H1 (cell line): ENCODE data around the gene PTPN5. TPM values are rescaled to one million over a fixed set of nuclear protein-coding genes. Genes with fewer than 3 reads are reported as not detected.

Source experiments
- CTCF ChIA-PET: fragments of 300-600 bp; sonication (Branson Sonifier 250); formaldehyde crosslinking; loops from one replicate; lab custom pipeline; 2021; ENCODE audit not compliant: partially characterized antibody; lab: Charles Lee
- POLR2A ChIA-PET: fragments of 300-600 bp; sonication (Branson Sonifier 250); formaldehyde crosslinking; loops from one replicate; lab custom pipeline; 2021; ENCODE audit warnings: inconsistent platforms; ENCODE audit not compliant: partially characterized antibody; lab: Charles Lee
- DNase-seq, 2 experiments: peaks; one replicate each; pipeline versions ENCODE4 v3.0.0 to v3.0.0-alpha.2; 2010 to 2022; ENCODE audit warnings: low spot score in 2 of 2, low read depth in 1 of 2, mixed read lengths in 1 of 2
- FAIRE-seq: peaks from 2 replicates; lab custom pipeline; 2011; peaks lifted over from hg19 to GRCh38; lab: Jason Lieb, UNC
- H2AFZ ChIP-seq: 2 replicates; pipeline ENCODE4 v1.8.1; 2012; ENCODE audit warnings: low read length, inconsistent platforms
- H2AK5ac ChIP-seq: 2 replicates; pipeline ENCODE4 v1.6.1; 2013; ENCODE audit warnings: low read depth, low read length
- H2BK120ac ChIP-seq: replicated peaks from 2 replicates; pipeline ENCODE3; 2013; ENCODE audit warnings: low read depth, low read length, inconsistent platforms
- H2BK12ac ChIP-seq: 2 replicates; pipeline ENCODE4 v1.6.1; 2013; ENCODE audit warnings: low read depth, low read length
- H2BK15ac ChIP-seq: 2 replicates; pipeline ENCODE4 v1.6.1; 2013; ENCODE audit warnings: low read length
- H2BK20ac ChIP-seq: 2 replicates; pipeline ENCODE4 v1.6.1; 2013; ENCODE audit warnings: low read length
- H2BK5ac ChIP-seq: 2 replicates; pipeline ENCODE4 v1.6.1; 2013; ENCODE audit warnings: low read depth, low read length
- H3K14ac ChIP-seq: 2 replicates; pipeline ENCODE4 v1.6.1; 2013; ENCODE audit warnings: inconsistent platforms; ENCODE audit not compliant: insufficient read length
- H3K18ac ChIP-seq: 2 replicates; pipeline ENCODE4 v1.6.1; 2013; ENCODE audit warnings: low read length; ENCODE audit errors: extremely low read depth
- H3K23ac ChIP-seq: 2 replicates; pipeline ENCODE4 v1.6.1; 2013; ENCODE audit warnings: inconsistent platforms; ENCODE audit not compliant: insufficient read length
- H3K23me2 ChIP-seq: 2 replicates; pipeline ENCODE4 v1.6.1; 2013; ENCODE audit warnings: low read depth, low read length
- H3K27ac ChIP-seq: 2 replicates; pipeline ENCODE4 v1.6.1; 2011; ENCODE audit warnings: low read depth, low read length, inconsistent platforms
- H3K27me3 ChIP-seq, 4 experiments: replicated peaks in 1 of 4; 1 replicate in 1 of 4; 2 replicates in 3 of 4; pipeline versions ENCODE4 v1.6.1 to v1.8.1; 2011 to 2013; ENCODE audit warnings: low read length in 3 of 4, mild to moderate bottlenecking in 3 of 4, inconsistent platforms in 2 of 4, mixed read lengths in 2 of 4, moderate library complexity in 1 of 4; ENCODE audit not compliant: control insufficient read depth in 3 of 4, insufficient read depth in 3 of 4; ENCODE audit errors: extremely low read depth in 1 of 4
- H3K36me3 ChIP-seq, 4 experiments: 2 replicates each; pipeline versions ENCODE4 v1.6.1 to v1.8.1; 2011 to 2013; ENCODE audit warnings: mild to moderate bottlenecking in 4 of 4, low read length in 3 of 4, moderate library complexity in 2 of 4, control low read depth in 1 of 4, inconsistent platforms in 1 of 4; ENCODE audit not compliant: insufficient read depth in 4 of 4, control insufficient read depth in 2 of 4
- H3K4ac ChIP-seq: replicated peaks from 2 replicates; pipeline ENCODE3; 2013; ENCODE audit warnings: low read length, low read depth, mixed read lengths, inconsistent platforms; ENCODE audit not compliant: insufficient read length
- H3K4me1 ChIP-seq, 4 experiments: replicated peaks in 1 of 4; 1 replicate in 1 of 4; 2 replicates in 3 of 4; pipeline versions ENCODE4 v1.6.1 to v1.8.1; 2011 to 2013; ENCODE audit warnings: low read length in 3 of 4, inconsistent platforms in 2 of 4, mixed read lengths in 1 of 4; ENCODE audit not compliant: insufficient read depth in 4 of 4, control insufficient read depth in 3 of 4
- H3K4me2 ChIP-seq, 2 experiments: 2 replicates each; pipeline versions ENCODE4 v1.6.1 to v1.8.1; 2011 to 2013; ENCODE audit warnings: low read depth in 2 of 2, low read length in 2 of 2, control low read depth in 1 of 2, inconsistent platforms in 1 of 2, mild to moderate bottlenecking in 1 of 2; ENCODE audit not compliant: insufficient read depth in 1 of 2
- H3K4me3 ChIP-seq, 4 experiments: fragments of 200-600, 300-600 bp in 1 of 4; sonication (generic), shearing (Covaris generic), sonication (Bioruptor Twin) in 1 of 4; 2 replicates each; pipeline versions ENCODE4 v1.5.1 to v1.8.1; 2011 to 2016; ENCODE audit warnings: low read length in 4 of 4, low read depth in 3 of 4, control low read depth in 2 of 4, inconsistent platforms in 2 of 4, mild to moderate bottlenecking in 2 of 4, mixed read lengths in 1 of 4, moderate library complexity in 1 of 4; ENCODE audit not compliant: insufficient read depth in 2 of 4; ENCODE audit errors: extremely low read depth in 1 of 4
- H3K56ac ChIP-seq: replicated peaks from 2 replicates; pipeline ENCODE3; 2013; ENCODE audit warnings: low read depth, mild to moderate bottlenecking, mixed read lengths, low read length, inconsistent platforms; ENCODE audit not compliant: insufficient read length
- H3K79me1 ChIP-seq: 2 replicates; pipeline ENCODE4 v1.6.1; 2013; ENCODE audit warnings: low read depth, low read length, control low read depth
- H3K79me2 ChIP-seq, 2 experiments: 2 replicates each; pipeline versions ENCODE4 v1.6.1 to v1.8.1; 2012 to 2013; ENCODE audit warnings: low read length in 2 of 2, mild to moderate bottlenecking in 2 of 2, inconsistent platforms in 1 of 2; ENCODE audit not compliant: insufficient read depth in 2 of 2, control insufficient read depth in 1 of 2
- H3K9ac ChIP-seq, 4 experiments: replicated peaks in 1 of 4; 1 replicate in 1 of 4; 2 replicates in 3 of 4; pipeline versions ENCODE4 v1.6.1 to v1.8.1; 2011 to 2013; ENCODE audit warnings: low read depth in 3 of 4, low read length in 3 of 4, control low read depth in 2 of 4, mild to moderate bottlenecking in 2 of 4, moderate library complexity in 2 of 4, inconsistent platforms in 1 of 4; ENCODE audit errors: extremely low read depth in 1 of 4
- H3K9me3 ChIP-seq, 2 experiments: 2 replicates each; pipeline versions ENCODE4 v1.6.1 to v1.8.1; 2012 to 2013; ENCODE audit warnings: mild to moderate bottlenecking in 2 of 2, moderate library complexity in 2 of 2, control low read depth in 1 of 2, inconsistent platforms in 1 of 2, low read depth in 1 of 2, low read length in 1 of 2, mixed read lengths in 1 of 2; ENCODE audit not compliant: insufficient read depth in 2 of 2
- H4K20me1 ChIP-seq, 2 experiments: replicated peaks in 1 of 2; 2 replicates each; pipeline versions ENCODE3 to v1.8.1; 2011 to 2013; ENCODE audit warnings: inconsistent platforms in 2 of 2, low read length in 2 of 2, mild to moderate bottlenecking in 1 of 2; ENCODE audit not compliant: insufficient read depth in 2 of 2, control insufficient read depth in 1 of 2
- H4K5ac ChIP-seq: 2 replicates; pipeline ENCODE4 v1.6.1; 2013; ENCODE audit warnings: low read length, low read depth, mixed read lengths, inconsistent platforms; ENCODE audit not compliant: insufficient read length
- H4K8ac ChIP-seq: 2 replicates; pipeline ENCODE4 v1.8.0; 2013; ENCODE audit warnings: mild to moderate bottlenecking, moderate library complexity, low read length, inconsistent platforms; ENCODE audit not compliant: insufficient read depth; ENCODE audit errors: extremely low read depth
- H4K91ac ChIP-seq: replicated peaks from 2 replicates; pipeline ENCODE3; 2013; ENCODE audit warnings: low read length, mixed read lengths, inconsistent platforms; ENCODE audit not compliant: insufficient read length
- ASH2L ChIP-seq: fragments of 200-600, 300-600 bp; sonication (generic); IDR thresholded peaks from one replicate; pipeline ENCODE4 v1.7.1; 2017; ENCODE audit warnings: low read length
- NRF1 ChIP-seq: IDR thresholded peaks from 2 replicates; pipeline ENCODE4 v1.6.1; 2011; ENCODE audit warnings: mild to moderate bottlenecking, low read depth, low read length, improper control_type of control experiment
- WGBS, 2 experiments: shearing (Covaris generic) in 1 of 2; methylation state at CpG; one replicate each; pipeline versions ENCODE4 v1.1.6 to v1.1.7; 2013 to 2015; ENCODE audit warnings: low lambda C conversion rate in 2 of 2, mixed read lengths in 2 of 2, inconsistent platforms in 1 of 2, low coverage in 1 of 2, missing lambda C conversion rate in 1 of 2; ENCODE audit not compliant: insufficient replicate concordance in 2 of 2, insufficient coverage in 1 of 2, insufficient read length in 1 of 2; ENCODE audit errors: extremely low coverage in 1 of 2, missing lambda C conversion rate in 1 of 2; 5-methylcytosine and 5-hydroxymethylcytosine counted together
- polyA plus RNA-seq, 7 experiments: library from polyadenylated mRNA; depleted of rRNA in 3 of 7; stranded (reverse) in 5 of 7; unstranded in 2 of 7; fragments of >200 nt in 5 of 7; fragments of 200-250 nt in 2 of 7; gene quantifications; 1 replicate in 5 of 7; 2 replicates in 1 of 7; 4 replicates in 1 of 7; pipeline versions ENCODE4 v1.2.1 to v1.2.3, GENCODE V29; 2011 to 2013; ENCODE audit warnings: missing spikeins in 2 of 7, mixed read lengths in 2 of 7
- total RNA-seq: library from RNA; stranded (reverse); fragmentation: NEBNext Ultra II Directional; extraction: Animal tissue kit (Norgen Biotek cat#: 25700); gene quantifications from 2 replicates; pipeline ENCODE4 v1.2.1, GENCODE V29; 2021
- TF ChIP-seq, protein P1 (sequence below): IDR thresholded peaks from 2 replicates; pipeline ENCODE4 v1.6.1; 2011; ENCODE audit warnings: low read depth, mild to moderate bottlenecking, low read length; ENCODE audit not compliant: insufficient read depth

Gene PTPN5
- total and polyA plus RNA-seq, 2 of the 8 experiments (the other 6 are each of a cell fraction or from before 2014, with no cell fraction given) = 8.4 to 12.9 TPM

DNA sequence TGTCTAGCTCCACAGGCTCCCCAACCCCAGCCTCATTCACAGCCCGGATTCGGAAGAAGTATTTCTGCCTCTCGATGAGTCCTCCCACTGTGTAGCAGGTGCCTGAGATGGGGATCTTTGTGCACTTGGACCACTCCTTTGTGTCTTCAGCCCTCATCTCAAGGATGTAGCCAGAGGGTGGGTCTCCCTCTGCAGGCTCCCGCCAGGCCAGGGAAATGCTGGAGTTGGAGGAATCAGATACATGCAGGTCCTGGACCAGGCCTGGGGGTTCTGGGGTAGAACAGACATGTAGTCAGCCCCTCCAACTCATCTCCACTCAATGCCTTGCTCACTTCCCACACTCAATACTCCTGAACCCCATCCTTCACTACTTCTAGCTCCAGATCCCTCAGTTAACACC lies 82.2 kb downstream of the PTPN5 start:
- Histone ChIP-seq H2AK5ac (no peak overlapping the region), H4K91ac (no peak overlapping the region), H2AFZ (no peak overlapping the region), H3K4me3 (no peak overlapping the region), H3K4me2 (no peak overlapping the region), H2BK20ac (no peak overlapping the region), H3K79me2 (no peaks in the 10 kb centered on the region), H2BK12ac (no peak overlapping the region), H3K18ac (no peak overlapping the region), H3K23ac (no peak overlapping the region), H3K4ac (no peak overlapping the region), H3K14ac (no peak overlapping the region), H3K27ac (no peak overlapping the region), H3K36me3 (no peaks in the 10 kb centered on the region), H3K9me3 (no peaks in the 10 kb centered on the region), H2BK120ac (no peak overlapping the region), H3K27me3 (peaks cover 0 to 2% (median 0%) of the 10 kb centered on the region in 4 experiments; a peak in 3 of 7 replicates), H3K4me1 (no peaks in the 10 kb centered on the region), H2BK5ac (no peak overlapping the region), H3K23me2 (peaks cover 6% of the 10 kb centered on the region; the same call in 1 of the 2 replicates), H2BK15ac (no peak overlapping the region), H4K5ac (no peak overlapping the region), H4K8ac (no peak overlapping the region), H3K56ac (no peak overlapping the region), H3K9ac (no peak overlapping the region), H3K79me1 (no peaks in the 10 kb centered on the region), H4K20me1 (no peaks in the 10 kb centered on the region)
- POLR2A ChIA-PET = no interaction called here
- FAIRE-seq (no peak), DNase-seq (no peak)
- 72% methylated on average over 4 of the region's 4 CpGs; no CpG with 5 or more reads in 1 of the 2 experiments for WGBS, 2 experiments
- CTCF ChIA-PET = interaction anchor here (0.7 to 1.0 kb wide), 2 partner anchors 13 to 34 kb away, joined by 3 read pairs; no protein-coding TSS in a partner anchor
- TF ChIP-seq NRF1 (no peak), ASH2L (no peak)
- TF ChIP-seq, protein P1, sequence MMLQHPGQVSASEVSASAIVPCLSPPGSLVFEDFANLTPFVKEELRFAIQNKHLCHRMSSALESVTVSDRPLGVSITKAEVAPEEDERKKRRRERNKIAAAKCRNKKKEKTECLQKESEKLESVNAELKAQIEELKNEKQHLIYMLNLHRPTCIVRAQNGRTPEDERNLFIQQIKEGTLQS = no peak
